H1 (cell line): ENCODE data around the gene ELAPOR1. TPM values are rescaled to one million over a fixed set of nuclear protein-coding genes. Genes with fewer than 3 reads are reported as not detected.

Experiments used
- CTCF ChIA-PET: fragments of 300-600 bp; sonication (Branson Sonifier 250); formaldehyde crosslinking; loops from one replicate; lab custom pipeline; 2021; ENCODE audit not compliant: partially characterized antibody; lab: Charles Lee
- POLR2A ChIA-PET: fragments of 300-600 bp; sonication (Branson Sonifier 250); formaldehyde crosslinking; loops from one replicate; lab custom pipeline; 2021; ENCODE audit warnings: inconsistent platforms; ENCODE audit not compliant: partially characterized antibody; lab: Charles Lee
- DNase-seq, 2 experiments: peaks; one replicate each; pipeline versions ENCODE4 v3.0.0 to v3.0.0-alpha.2; 2010 to 2022; ENCODE audit warnings: low spot score in 2 of 2, low read depth in 1 of 2, mixed read lengths in 1 of 2
- FAIRE-seq: peaks from 2 replicates; lab custom pipeline; 2011; peaks lifted over from hg19 to GRCh38; lab: Jason Lieb, UNC
- H2AFZ ChIP-seq: 2 replicates; pipeline ENCODE4 v1.8.1; 2012; ENCODE audit warnings: low read length, inconsistent platforms
- H2AK5ac ChIP-seq: 2 replicates; pipeline ENCODE4 v1.6.1; 2013; ENCODE audit warnings: low read depth, low read length
- H2BK120ac ChIP-seq: replicated peaks from 2 replicates; pipeline ENCODE3; 2013; ENCODE audit warnings: low read depth, low read length, inconsistent platforms
- H2BK12ac ChIP-seq: 2 replicates; pipeline ENCODE4 v1.6.1; 2013; ENCODE audit warnings: low read depth, low read length
- H2BK15ac ChIP-seq: 2 replicates; pipeline ENCODE4 v1.6.1; 2013; ENCODE audit warnings: low read length
- H2BK20ac ChIP-seq: 2 replicates; pipeline ENCODE4 v1.6.1; 2013; ENCODE audit warnings: low read length
- H2BK5ac ChIP-seq: 2 replicates; pipeline ENCODE4 v1.6.1; 2013; ENCODE audit warnings: low read depth, low read length
- H3K14ac ChIP-seq: 2 replicates; pipeline ENCODE4 v1.6.1; 2013; ENCODE audit warnings: inconsistent platforms; ENCODE audit not compliant: insufficient read length
- H3K18ac ChIP-seq: 2 replicates; pipeline ENCODE4 v1.6.1; 2013; ENCODE audit warnings: low read length; ENCODE audit errors: extremely low read depth
- H3K23ac ChIP-seq: 2 replicates; pipeline ENCODE4 v1.6.1; 2013; ENCODE audit warnings: inconsistent platforms; ENCODE audit not compliant: insufficient read length
- H3K23me2 ChIP-seq: 2 replicates; pipeline ENCODE4 v1.6.1; 2013; ENCODE audit warnings: low read depth, low read length
- H3K27ac ChIP-seq: 2 replicates; pipeline ENCODE4 v1.6.1; 2011; ENCODE audit warnings: low read depth, low read length, inconsistent platforms
- H3K27me3 ChIP-seq, 4 experiments: replicated peaks in 1 of 4; 1 replicate in 1 of 4; 2 replicates in 3 of 4; pipeline versions ENCODE4 v1.6.1 to v1.8.1; 2011 to 2013; ENCODE audit warnings: low read length in 3 of 4, mild to moderate bottlenecking in 3 of 4, inconsistent platforms in 2 of 4, mixed read lengths in 2 of 4, moderate library complexity in 1 of 4; ENCODE audit not compliant: control insufficient read depth in 3 of 4, insufficient read depth in 3 of 4; ENCODE audit errors: extremely low read depth in 1 of 4
- H3K36me3 ChIP-seq, 4 experiments: 2 replicates each; pipeline versions ENCODE4 v1.6.1 to v1.8.1; 2011 to 2013; ENCODE audit warnings: mild to moderate bottlenecking in 4 of 4, low read length in 3 of 4, moderate library complexity in 2 of 4, control low read depth in 1 of 4, inconsistent platforms in 1 of 4; ENCODE audit not compliant: insufficient read depth in 4 of 4, control insufficient read depth in 2 of 4
- H3K4ac ChIP-seq: replicated peaks from 2 replicates; pipeline ENCODE3; 2013; ENCODE audit warnings: low read length, low read depth, mixed read lengths, inconsistent platforms; ENCODE audit not compliant: insufficient read length
- H3K4me1 ChIP-seq, 4 experiments: replicated peaks in 1 of 4; 1 replicate in 1 of 4; 2 replicates in 3 of 4; pipeline versions ENCODE4 v1.6.1 to v1.8.1; 2011 to 2013; ENCODE audit warnings: low read length in 3 of 4, inconsistent platforms in 2 of 4, mixed read lengths in 1 of 4; ENCODE audit not compliant: insufficient read depth in 4 of 4, control insufficient read depth in 3 of 4
- H3K4me2 ChIP-seq, 2 experiments: 2 replicates each; pipeline versions ENCODE4 v1.6.1 to v1.8.1; 2011 to 2013; ENCODE audit warnings: low read depth in 2 of 2, low read length in 2 of 2, control low read depth in 1 of 2, inconsistent platforms in 1 of 2, mild to moderate bottlenecking in 1 of 2; ENCODE audit not compliant: insufficient read depth in 1 of 2
- H3K4me3 ChIP-seq, 4 experiments: fragments of 200-600, 300-600 bp in 1 of 4; sonication (generic), shearing (Covaris generic), sonication (Bioruptor Twin) in 1 of 4; 2 replicates each; pipeline versions ENCODE4 v1.5.1 to v1.8.1; 2011 to 2016; ENCODE audit warnings: low read length in 4 of 4, low read depth in 3 of 4, control low read depth in 2 of 4, inconsistent platforms in 2 of 4, mild to moderate bottlenecking in 2 of 4, mixed read lengths in 1 of 4, moderate library complexity in 1 of 4; ENCODE audit not compliant: insufficient read depth in 2 of 4; ENCODE audit errors: extremely low read depth in 1 of 4
- H3K56ac ChIP-seq: replicated peaks from 2 replicates; pipeline ENCODE3; 2013; ENCODE audit warnings: low read depth, mild to moderate bottlenecking, mixed read lengths, low read length, inconsistent platforms; ENCODE audit not compliant: insufficient read length
- H3K79me1 ChIP-seq: 2 replicates; pipeline ENCODE4 v1.6.1; 2013; ENCODE audit warnings: low read depth, low read length, control low read depth
- H3K79me2 ChIP-seq, 2 experiments: 2 replicates each; pipeline versions ENCODE4 v1.6.1 to v1.8.1; 2012 to 2013; ENCODE audit warnings: low read length in 2 of 2, mild to moderate bottlenecking in 2 of 2, inconsistent platforms in 1 of 2; ENCODE audit not compliant: insufficient read depth in 2 of 2, control insufficient read depth in 1 of 2
- H3K9ac ChIP-seq, 4 experiments: replicated peaks in 1 of 4; 1 replicate in 1 of 4; 2 replicates in 3 of 4; pipeline versions ENCODE4 v1.6.1 to v1.8.1; 2011 to 2013; ENCODE audit warnings: low read depth in 3 of 4, low read length in 3 of 4, control low read depth in 2 of 4, mild to moderate bottlenecking in 2 of 4, moderate library complexity in 2 of 4, inconsistent platforms in 1 of 4; ENCODE audit errors: extremely low read depth in 1 of 4
- H3K9me3 ChIP-seq, 2 experiments: 2 replicates each; pipeline versions ENCODE4 v1.6.1 to v1.8.1; 2012 to 2013; ENCODE audit warnings: mild to moderate bottlenecking in 2 of 2, moderate library complexity in 2 of 2, control low read depth in 1 of 2, inconsistent platforms in 1 of 2, low read depth in 1 of 2, low read length in 1 of 2, mixed read lengths in 1 of 2; ENCODE audit not compliant: insufficient read depth in 2 of 2
- H4K20me1 ChIP-seq, 2 experiments: replicated peaks in 1 of 2; 2 replicates each; pipeline versions ENCODE3 to v1.8.1; 2011 to 2013; ENCODE audit warnings: inconsistent platforms in 2 of 2, low read length in 2 of 2, mild to moderate bottlenecking in 1 of 2; ENCODE audit not compliant: insufficient read depth in 2 of 2, control insufficient read depth in 1 of 2
- H4K5ac ChIP-seq: 2 replicates; pipeline ENCODE4 v1.6.1; 2013; ENCODE audit warnings: low read length, low read depth, mixed read lengths, inconsistent platforms; ENCODE audit not compliant: insufficient read length
- H4K8ac ChIP-seq: 2 replicates; pipeline ENCODE4 v1.8.0; 2013; ENCODE audit warnings: mild to moderate bottlenecking, moderate library complexity, low read length, inconsistent platforms; ENCODE audit not compliant: insufficient read depth; ENCODE audit errors: extremely low read depth
- H4K91ac ChIP-seq: replicated peaks from 2 replicates; pipeline ENCODE3; 2013; ENCODE audit warnings: low read length, mixed read lengths, inconsistent platforms; ENCODE audit not compliant: insufficient read length
- WGBS, 2 experiments: shearing (Covaris generic) in 1 of 2; methylation state at CpG; one replicate each; pipeline versions ENCODE4 v1.1.6 to v1.1.7; 2013 to 2015; ENCODE audit warnings: low lambda C conversion rate in 2 of 2, mixed read lengths in 2 of 2, inconsistent platforms in 1 of 2, low coverage in 1 of 2, missing lambda C conversion rate in 1 of 2; ENCODE audit not compliant: insufficient replicate concordance in 2 of 2, insufficient coverage in 1 of 2, insufficient read length in 1 of 2; ENCODE audit errors: extremely low coverage in 1 of 2, missing lambda C conversion rate in 1 of 2; 5-methylcytosine and 5-hydroxymethylcytosine counted together
- polyA plus RNA-seq, 7 experiments: library from polyadenylated mRNA; depleted of rRNA in 3 of 7; stranded (reverse) in 5 of 7; unstranded in 2 of 7; fragments of >200 nt in 5 of 7; fragments of 200-250 nt in 2 of 7; gene quantifications; 1 replicate in 5 of 7; 2 replicates in 1 of 7; 4 replicates in 1 of 7; pipeline versions ENCODE4 v1.2.1 to v1.2.3, GENCODE V29; 2011 to 2013; ENCODE audit warnings: missing spikeins in 2 of 7, mixed read lengths in 2 of 7
- total RNA-seq: library from RNA; stranded (reverse); fragmentation: NEBNext Ultra II Directional; extraction: Animal tissue kit (Norgen Biotek cat#: 25700); gene quantifications from 2 replicates; pipeline ENCODE4 v1.2.1, GENCODE V29; 2021
- TF ChIP-seq, protein P1 (sequence below): IDR thresholded peaks from 2 replicates; pipeline ENCODE4 v1.6.1; 2012; ENCODE audit warnings: inconsistent platforms

The ELAPOR1 gene
- total and polyA plus RNA-seq, 2 of the 8 experiments (the other 6 are each of a cell fraction or from before 2014, with no cell fraction given), result 1.2 to 2.5 TPM

DNA sequence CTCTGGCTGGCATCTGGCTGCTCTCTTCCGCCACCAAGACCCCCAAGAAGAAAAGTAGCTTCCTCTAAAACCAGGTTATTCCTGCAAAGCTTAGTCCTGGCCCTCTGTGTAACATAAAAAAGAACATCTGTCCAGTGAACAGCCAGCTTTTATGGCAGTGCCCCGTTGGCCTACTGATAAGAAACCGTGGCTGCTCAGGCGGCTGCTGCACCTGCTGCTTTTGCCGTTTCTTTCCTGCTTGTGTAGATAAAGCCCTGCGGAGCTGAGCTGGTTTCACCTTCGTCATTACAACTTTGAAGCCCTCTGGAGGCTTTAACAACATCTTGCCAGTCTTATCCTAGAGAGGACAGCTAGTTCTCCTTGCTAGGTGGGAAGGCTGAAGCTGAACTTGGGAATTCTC is 20.5 kb downstream of the ELAPOR1 start:
- H4K5ac ChIP-seq, result no peak overlapping the region
- no peak overlapping the region for H2BK12ac ChIP-seq
- no peaks in the 10 kb centered on the region for H3K79me2 ChIP-seq
- H3K56ac ChIP-seq, result no peak overlapping the region
- H3K27ac ChIP-seq, result no peak overlapping the region
- H3K9ac ChIP-seq, result no peak overlapping the region
- CTCF ChIA-PET, result interaction anchor here (0.6 to 1.6 kb wide), 11 partner anchors 14 to 127 kb away, joined by 3 to 5 read pairs (median 4); partner anchors contain the start of gene ELAPOR1
- DNase-seq, result no peak
- H3K4me1 ChIP-seq, result no peaks in the 10 kb centered on the region
- no peaks in the 10 kb centered on the region for H3K23me2 ChIP-seq
- H2AK5ac ChIP-seq, result no peak overlapping the region
- H3K9me3 ChIP-seq, result no peaks in the 10 kb centered on the region
- no peak overlapping the region for H3K14ac ChIP-seq
- no peak overlapping the region for H2AFZ ChIP-seq
- H4K20me1 ChIP-seq, result no peaks in the 10 kb centered on the region
- no peak overlapping the region for H2BK120ac ChIP-seq
- H2BK5ac ChIP-seq, result no peak overlapping the region
- H3K23ac ChIP-seq, result no peak overlapping the region
- no peak overlapping the region for H4K91ac ChIP-seq
- 89% methylated on average over 7 of the region's 7 CpGs; no CpG with 5 or more reads in 1 of the 2 experiments for WGBS, 2 experiments
- peaks cover 0 to 2% (median 0%) of the 10 kb centered on the region in 4 experiments; a peak in 1 of 7 replicates for H3K27me3 ChIP-seq
- POLR2A ChIA-PET, result interaction anchor here (0.7 to 1.1 kb wide), 2 partner anchors 28 to 34 kb away, joined by 3 read pairs; no protein-coding TSS in a partner anchor
- H3K79me1 ChIP-seq, result no peaks in the 10 kb centered on the region
- H3K4ac ChIP-seq, result no peak overlapping the region
- no peaks in the 10 kb centered on the region for H3K36me3 ChIP-seq
- no peak overlapping the region for H3K4me3 ChIP-seq
- H4K8ac ChIP-seq, result no peak overlapping the region
- no peak overlapping the region for H2BK20ac ChIP-seq
- no peak overlapping the region for H2BK15ac ChIP-seq
- no peak overlapping the region for H3K18ac ChIP-seq
- no peak for FAIRE-seq
- H3K4me2 ChIP-seq, result no peak overlapping the region
- TF ChIP-seq, protein P1, sequence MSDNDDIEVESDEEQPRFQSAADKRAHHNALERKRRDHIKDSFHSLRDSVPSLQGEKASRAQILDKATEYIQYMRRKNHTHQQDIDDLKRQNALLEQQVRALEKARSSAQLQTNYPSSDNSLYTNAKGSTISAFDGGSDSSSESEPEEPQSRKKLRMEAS, result no peak
